Measurements from ENCODE around the gene PTOV1.

DNA sequence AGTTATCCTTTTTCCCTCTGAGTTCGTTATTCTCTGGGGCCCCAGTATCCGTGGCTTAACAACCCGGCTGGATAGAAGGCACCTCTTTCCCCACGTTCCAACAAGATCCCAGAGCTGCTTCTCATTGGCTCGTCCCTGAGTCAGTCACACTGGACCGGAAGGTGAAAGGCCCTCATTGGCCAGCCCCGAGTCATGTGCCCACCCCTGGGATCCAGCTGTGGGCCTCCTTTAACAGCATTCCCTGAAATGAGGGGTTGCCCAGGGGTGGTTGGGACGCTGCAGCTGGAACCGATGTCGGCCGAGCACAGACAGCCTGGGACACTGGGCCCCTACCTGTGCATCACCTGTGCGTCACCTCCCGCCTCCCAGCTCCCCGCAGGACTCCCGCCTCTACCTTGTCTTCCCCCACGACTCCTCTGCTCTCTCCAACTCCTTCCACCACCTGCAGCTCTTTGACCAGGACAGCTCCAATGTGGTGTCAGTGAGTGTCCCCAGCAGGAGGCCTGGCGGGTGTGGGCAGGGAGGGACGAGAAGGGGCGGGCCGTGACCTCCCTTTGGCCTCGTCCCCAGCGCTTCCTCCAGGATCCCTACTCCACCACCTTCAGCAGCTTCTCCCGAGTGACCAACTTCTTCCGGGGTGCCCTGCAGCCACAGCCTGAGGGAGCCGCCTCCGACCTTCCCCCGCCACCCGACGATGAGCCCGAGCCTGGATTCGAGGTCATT, 30.9 kb downstream of the PTOV1 start:
- TF ChIP-seq, protein P1, sequence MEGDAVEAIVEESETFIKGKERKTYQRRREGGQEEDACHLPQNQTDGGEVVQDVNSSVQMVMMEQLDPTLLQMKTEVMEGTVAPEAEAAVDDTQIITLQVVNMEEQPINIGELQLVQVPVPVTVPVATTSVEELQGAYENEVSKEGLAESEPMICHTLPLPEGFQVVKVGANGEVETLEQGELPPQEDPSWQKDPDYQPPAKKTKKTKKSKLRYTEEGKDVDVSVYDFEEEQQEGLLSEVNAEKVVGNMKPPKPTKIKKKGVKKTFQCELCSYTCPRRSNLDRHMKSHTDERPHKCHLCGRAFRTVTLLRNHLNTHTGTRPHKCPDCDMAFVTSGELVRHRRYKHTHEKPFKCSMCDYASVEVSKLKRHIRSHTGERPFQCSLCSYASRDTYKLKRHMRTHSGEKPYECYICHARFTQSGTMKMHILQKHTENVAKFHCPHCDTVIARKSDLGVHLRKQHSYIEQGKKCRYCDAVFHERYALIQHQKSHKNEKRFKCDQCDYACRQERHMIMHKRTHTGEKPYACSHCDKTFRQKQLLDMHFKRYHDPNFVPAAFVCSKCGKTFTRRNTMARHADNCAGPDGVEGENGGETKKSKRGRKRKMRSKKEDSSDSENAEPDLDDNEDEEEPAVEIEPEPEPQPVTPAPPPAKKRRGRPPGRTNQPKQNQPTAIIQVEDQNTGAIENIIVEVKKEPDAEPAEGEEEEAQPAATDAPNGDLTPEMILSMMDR (IDR thresholded peaks at IDR 0.05), result no peak
- no peak for TF ChIP-seq ZFX (IDR thresholded peaks at IDR 0.05; ENCODE audit: borderline replicate concordance)

All from 22Rv1 (cell line).